GM21381 (cell line): ENCODE measurements around the gene LSAMP.

Experiments used
- ATAC-seq: cut with Tn5 transposase; IDR thresholded peaks from one replicate; pipeline ENCODE4 v1.9.1; 2021; ENCODE audit warnings: mild to moderate bottlenecking, moderate library complexity; ENCODE audit not compliant: unreplicated experiment

The LSAMP gene

DNA sequence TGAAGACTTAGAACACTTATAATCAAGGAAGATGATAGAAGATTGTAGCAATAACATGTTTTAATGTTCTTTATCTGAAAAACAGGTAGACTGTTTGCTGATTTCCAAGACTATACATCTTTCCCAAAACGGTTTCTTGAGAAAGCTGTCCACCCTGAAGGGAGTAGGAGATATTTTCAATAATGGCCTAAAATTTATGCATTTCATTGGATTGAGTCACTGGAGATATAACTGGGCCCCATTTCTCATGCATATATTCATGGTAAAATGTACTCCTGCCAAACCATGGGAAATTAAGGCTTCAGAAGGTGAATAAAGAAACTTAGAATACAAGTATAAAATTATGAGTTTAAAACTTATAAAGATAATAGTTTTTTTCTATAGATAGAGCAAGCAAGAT is 143.9 kb downstream of the LSAMP start:
- ATAC-seq = no peak

DNA sequence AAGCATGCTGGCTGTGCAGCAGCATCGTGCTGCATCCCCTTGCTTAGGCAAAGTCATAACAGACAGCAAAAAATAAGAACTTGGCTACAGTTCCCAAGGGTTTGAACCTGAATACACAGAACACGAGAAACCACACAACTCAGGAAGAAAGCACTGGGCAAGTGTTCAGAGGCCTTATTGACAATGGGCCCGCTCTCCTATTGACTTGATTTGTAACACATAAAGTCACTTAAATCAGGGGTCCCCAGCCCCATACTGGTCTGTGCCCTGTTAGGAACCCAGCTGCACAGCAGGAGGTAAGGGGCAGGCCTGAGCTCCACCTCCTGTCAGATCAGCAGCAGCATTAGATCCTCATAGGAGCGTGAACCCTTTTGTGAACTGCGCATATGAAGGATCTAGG is 145.1 kb downstream of the LSAMP start:
- ATAC-seq = no peak

DNA sequence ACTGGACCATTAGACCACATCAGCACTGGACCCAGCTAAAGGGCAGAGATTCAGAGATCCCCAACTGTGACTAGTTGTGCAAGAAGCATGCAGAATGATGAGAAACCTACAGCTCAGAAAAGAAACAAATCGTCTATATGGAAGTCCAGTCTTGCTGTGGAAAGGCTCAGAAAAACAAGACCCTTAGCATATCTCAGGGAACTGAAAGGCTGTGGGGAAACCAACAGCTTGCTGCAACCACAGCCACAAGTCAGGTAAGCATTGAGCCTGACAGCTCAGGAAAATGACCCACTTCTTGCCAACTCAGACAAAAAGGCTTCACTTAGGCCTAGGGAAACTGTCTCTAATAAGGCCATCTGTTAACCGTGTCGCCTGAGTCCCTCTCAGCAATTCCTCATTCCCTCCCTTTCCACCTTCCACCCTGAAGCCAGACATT is 145.6 kb downstream of the LSAMP start:
- ATAC-seq = no peak

DNA sequence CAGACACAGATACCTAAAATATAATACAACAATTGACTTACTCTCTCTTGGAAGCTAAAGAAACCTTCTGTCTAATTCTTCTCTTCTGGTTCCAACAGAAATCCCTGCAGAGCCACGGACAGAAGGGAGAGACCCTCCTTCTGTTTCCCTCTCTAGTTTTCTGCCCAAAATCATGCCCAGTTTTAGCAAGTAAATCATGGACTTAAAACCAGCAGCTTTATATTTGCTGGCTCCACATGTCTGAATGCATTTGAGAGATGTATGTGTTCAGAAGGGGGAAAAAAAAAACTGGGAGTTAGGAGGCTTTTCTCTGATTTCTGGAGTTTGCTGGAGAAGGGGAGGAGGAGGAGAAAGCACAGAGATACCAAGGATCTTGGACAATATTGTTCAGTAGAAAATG is 147.1 kb downstream of the LSAMP start:
- no peak for ATAC-seq

DNA sequence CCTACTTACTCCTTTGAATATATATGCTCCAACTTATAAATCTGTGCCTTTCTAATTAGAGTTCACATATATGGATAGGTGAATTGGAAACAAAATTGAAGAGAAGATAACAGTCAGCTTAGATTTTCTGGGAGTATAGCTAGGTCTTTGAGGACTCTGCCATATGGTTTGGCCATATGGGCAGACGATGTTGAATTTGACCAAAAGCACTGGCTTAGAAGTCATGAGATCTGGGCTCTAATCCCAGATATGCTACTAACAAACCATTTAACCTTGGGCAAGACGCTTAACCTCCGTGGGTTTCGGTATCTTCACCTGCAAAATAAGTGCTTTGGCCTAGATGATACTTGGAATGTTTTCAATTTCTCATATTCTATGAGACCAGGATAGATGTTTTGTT is 154.1 kb downstream of the LSAMP start:
- no peak for ATAC-seq

DNA sequence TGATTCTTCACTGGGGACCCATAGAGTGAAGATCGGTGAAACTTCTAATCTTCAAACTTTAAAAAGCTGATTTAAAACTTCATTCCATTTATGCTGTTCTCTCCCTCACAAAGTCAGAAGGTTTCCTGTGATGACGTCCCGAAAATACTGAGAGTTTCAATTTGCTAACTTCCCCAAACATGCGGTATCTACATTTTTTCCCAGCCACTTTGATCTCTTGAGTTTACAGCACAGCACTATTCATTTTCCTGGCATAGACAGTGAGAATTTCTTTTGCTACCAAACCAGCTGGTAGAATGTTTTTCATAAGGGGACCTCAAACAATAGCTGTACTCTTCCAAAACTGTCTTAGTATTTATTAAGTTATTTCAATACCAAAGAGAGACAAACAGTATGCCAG is 156.8 kb downstream of the LSAMP start:
- ATAC-seq = no peak

DNA sequence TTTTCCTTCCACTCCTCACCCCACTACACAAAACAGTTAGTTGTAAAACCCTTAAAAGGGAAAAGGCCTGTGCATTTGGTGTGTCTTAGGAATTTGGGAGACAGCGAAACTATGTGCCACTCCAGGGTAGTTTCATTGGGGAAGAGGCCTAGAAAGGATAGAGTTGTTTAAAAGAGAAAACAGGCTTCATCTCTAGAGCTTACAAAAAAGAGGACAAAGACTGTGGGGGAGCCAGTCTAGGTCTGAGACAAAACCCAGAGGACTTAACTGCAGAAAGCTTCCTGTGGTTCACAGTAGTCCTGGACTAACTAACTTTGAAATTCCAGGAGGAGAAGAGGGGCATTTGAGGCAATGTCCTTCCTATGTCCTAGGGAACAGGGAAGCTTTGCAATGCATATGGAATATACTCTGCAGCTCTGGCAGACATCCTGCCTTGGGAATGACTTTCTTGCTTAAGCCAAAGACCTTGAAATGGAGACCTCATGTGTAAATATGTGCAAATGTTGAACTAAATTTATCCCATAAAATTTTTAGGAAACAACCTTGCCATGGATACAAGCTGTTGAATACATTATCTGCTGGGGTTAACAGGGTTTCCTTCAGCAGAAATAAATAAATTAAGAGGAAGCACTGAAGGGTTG is 159.4 kb downstream of the LSAMP start:
- no peak for ATAC-seq

DNA sequence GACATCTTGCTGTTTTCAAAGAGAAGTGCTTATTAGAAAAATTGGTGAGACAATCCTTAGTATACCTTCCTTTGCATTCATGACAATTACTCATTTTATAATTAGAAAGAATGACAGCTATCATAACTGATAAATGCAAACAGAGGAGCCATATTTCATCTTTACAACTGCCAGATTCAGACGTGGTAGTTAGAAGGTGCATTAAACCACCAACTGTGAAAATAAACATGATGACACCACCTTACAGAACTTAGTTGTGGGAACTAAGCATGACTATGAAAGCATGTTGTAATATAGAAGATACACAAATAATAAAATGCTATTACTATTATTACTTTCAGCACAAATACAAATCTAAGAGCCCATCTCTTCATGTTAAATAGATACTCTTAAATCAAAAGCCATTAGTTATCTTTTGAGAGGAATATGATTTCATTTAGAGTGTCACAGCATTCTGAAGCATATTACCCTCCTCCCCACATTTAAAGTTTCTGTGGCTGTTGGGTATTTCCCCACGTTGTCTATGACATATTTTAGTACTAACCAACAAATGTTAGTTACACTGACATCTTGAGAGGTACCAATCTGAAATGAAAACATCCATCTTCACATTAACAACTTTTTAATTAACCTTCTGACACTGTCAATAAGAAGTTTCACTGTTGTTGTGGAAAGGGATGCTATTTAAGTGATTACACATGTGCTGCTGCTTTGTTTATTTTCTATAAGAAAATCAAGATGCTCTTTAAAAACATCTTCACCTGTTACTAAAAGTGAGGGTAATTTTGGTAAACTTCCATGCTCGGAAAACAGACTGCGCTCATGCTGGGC is 163.8 kb downstream of the LSAMP start:
- ATAC-seq = no peak

DNA sequence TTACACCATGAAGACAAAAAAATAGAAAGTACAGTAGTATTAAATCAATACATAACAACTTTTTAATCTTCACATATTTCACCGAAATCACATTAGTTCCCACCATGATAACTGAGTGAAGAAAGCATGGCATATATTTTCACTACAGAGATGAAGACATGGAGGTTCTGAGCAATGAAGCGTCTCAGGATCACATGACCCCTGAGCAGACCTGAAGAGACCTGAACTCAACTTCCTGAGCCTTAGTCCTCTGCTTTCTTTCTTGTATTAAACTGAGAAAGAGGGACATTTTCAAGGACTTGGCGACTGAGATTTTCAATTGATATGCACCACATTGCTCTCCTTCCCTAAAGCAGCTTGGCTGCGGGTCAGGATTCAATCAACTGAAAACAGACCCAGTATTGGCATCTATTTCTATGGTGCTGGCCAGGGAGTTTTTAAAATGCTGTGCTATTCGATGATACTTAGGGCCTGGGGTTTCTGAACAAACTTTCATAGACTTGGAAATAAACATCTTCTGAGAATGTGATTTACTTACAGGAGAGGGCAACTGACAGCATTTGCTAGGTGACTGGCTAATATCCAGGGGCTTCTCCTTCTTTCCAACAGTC is 165.1 kb downstream of the LSAMP start:
- ATAC-seq = no peak

DNA sequence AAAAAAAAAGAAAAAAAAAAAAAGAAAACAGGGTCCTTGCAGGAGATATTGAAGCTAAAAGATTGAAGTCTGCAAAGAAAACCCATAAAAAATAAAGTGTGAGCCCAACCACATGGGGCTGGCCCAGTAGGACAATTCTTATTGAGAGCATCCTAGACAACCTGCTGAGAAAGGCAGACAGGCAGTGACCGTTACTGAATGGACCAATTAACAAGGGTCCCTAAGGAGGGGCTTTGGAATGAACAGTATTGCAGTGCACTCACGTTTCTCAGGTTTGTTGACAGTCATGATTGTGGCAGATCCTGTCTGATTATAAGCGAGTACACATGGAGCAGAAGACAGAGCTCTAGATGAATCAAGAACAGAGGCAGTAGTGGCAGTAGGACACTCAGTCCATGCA is 168.6 kb downstream of the LSAMP start:
- ATAC-seq = no peak

DNA sequence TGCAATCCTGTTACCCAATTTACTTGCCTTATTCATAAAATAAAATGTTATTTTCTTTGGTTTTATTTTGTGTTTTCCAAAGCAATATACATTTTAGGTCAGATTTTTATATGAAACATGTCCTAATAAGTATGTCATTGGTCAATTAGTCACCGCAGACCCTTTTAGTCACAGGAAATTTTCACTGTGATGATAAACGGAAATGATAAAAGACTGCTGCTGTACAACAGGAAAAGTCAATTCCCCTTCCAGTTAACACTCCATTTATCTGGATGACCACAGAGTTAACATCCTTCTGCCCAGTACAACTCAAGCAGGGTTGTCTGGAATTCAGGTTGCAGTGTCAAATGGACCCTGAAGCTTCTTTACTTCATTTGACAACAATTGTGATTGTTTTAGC is 175.2 kb downstream of the LSAMP start:
- no peak for ATAC-seq

DNA sequence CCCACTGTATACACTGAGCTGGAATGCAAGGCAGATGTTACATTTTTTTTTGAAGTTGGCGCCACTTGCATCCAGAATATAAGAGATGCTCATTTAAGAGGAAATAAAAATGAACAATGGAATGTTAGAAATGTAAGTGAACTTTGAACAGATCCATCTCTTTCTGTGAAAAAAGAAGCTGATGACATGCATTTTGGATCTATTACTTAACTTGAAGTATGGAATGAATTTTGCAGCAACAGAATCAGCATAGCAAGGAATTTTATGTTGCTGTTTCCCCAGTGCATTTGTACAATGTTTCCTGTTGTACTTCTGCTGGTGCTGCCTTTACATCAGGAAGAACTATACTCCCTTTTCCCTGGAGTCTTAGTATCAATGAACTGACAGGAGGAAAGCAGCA is 178.2 kb downstream of the LSAMP start:
- no peak for ATAC-seq

DNA sequence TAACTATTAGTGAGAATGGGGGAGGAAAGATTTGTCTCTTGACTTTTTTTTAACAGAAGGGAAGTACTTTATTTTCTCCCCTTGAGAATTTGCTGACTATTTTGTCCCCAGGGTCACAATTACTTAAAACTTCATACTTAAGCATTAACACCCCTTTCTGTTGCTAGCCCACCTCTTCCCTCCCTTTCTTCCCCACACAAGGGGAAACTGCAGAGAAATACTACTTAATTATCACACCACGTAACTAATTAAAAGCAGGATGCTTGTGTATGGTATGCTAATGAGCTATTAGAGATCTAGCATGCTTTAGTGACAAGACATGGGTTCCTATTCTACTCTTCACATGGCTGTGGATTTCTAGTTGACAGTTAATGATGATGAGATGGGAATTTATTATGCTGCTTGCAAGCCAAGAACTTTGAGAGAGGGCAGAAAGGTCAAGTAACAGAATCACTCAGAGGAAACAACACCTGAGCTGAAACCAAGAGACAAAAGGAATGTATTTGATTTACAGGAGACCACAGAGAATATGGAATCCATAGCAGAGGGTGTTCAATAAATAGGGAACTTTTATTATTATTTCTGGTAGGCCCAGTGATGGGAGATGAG is 179.2 kb downstream of the LSAMP start:
- no peak for ATAC-seq

DNA sequence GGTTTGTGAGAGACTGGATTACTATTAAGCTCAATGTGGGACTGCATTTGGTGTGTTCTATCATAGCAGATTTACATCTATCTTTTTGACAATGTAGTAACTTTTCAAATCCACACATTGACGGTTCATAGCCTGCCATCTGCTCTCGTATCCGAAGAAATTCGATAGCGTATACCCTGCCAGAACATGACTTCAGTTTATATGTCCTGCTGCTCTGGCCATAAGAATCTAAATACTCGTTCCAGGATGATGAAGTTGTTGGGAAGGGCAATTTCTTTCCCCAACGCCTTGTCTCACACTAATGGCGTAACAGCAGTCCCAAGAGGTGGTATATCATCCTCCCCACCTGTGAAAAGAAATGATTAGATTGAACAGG is 180.0 kb downstream of the LSAMP start:
- no peak for ATAC-seq

DNA sequence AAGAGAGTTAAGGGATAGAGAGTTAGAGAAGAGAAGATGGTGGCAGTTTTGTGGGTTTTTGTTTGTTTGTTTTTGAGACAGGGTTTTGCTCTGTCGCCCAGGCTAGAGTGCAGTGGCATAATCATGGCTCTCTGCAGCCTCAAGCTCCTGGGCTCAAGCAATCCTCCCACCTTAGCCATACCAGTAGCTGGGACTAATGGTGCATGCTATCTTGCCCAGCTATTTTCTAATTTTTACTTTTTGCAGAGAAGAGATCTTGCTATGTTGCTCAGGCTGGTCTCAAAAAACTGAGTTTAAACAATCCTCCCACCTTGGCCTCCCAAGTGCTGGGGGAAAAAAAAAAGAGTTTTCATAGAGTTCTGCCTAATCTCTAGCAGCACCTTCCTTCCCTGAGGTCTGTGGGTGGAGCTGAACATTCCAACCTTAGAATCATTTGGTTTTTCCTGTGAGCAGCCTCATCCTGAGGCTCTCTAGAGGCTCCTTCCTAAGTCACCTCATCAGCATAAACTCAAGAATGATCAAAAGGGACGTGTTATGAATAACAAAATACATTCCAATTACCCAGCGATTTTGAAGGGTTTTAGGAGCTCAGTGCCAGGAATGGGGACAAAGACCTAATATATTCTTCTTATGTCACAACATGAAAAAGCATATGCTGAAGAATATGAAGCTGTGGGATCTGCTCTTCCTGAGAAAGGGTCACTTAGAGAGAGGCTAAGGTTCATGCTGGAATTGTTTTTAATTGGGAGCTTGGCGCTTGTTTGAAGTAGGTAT is 180.6 kb downstream of the LSAMP start:
- ATAC-seq = no peak

DNA sequence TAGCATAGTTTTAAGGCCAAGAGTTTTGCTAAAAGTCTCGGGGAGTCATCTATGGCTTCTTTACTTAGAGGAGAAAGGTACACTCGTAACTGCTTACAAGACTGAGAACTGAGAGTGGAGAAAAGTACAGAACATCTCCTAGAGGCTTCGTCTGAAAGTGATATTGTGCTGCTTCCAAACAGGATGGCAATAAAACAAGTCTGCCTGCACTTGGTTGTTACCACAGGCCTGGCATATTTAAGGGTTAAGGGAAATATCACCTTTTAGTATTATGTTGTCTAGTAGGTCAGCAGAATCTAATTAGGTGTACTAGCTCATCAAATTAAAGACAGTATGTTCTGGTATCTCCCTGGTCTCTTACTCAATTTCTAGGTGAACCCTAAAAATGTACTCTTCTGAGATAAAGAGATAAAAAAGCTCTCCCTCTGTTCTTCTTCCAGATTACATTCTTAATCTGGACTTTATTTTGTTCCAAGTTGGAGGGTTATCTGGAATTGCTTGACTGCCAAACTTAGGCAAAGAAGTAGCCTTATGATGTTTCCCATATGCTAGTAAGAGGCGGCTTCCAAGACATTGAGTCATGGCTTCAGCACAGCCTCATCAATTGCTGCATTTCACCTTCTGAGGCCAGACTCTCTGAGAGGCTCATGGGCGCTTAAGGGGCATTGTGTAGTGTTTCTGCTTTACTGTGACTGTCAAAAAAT is 181.3 kb downstream of the LSAMP start:
- ATAC-seq = no peak

DNA sequence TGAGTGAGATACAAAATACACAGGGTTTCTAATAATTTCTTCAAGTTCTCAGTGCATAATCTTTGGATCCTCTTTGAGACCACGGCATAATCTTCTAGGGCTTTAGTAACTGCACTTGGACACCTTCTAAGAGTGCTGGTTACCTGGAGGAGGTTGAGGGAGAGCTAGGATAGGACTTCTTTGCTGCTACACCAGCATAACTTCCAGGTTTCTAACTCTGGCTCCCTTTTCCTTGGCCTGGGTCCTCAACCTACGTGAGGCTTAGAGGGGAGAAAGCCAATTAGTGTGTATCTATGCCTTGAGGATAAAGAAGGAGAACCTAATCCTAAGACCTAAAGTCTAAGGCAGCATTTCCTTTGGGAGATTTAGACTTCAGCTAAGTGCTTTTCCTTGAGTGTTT is 184.8 kb downstream of the LSAMP start:
- no peak for ATAC-seq

DNA sequence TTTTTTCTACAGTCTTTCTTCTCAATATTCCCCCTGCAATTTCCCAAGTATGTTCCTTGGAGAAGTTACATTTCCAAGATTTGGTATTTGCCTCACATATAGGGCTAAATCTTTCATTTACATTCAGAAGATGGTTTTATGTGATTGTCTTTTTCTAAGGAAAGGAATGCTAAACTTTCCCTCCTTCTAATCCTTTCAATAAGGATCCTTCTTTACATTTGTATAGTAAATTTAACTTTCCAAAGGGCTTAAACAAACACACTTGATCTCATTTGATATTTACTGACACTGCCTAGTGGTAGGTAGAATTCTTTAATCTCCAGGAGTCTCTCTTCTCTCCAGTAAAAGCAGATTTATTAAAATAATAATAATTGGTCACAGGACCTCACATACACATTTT is 185.3 kb downstream of the LSAMP start:
- ATAC-seq = no peak

DNA sequence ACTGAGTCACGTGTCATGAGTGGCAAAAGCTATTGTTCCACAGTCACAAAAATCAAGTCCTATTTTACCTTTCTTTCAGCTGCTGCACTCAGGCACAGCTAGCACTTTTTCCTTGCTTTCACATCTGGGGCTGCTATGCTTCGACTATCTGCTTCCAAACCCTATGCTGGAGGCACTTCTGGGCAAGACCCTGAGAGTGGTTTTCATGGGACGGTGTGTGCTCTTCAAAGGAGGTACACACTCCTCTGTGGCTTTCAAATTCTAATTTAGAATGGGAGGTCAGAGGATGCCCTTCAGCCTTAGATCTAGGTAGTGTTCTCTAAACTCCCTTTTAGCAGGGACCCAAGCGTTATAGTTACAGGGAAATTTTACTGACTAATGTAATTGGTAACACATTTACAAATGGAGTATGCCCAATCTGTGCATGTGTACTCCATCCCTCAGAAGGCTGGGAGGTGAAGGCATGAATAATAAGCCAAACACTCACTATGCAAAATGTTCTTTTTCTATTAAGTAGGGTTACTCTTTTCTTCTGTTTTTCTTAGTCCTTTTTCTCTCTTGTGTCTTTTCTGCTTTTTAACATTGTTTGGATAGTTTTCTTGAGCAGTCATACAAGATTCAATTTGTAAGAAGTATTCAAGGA is 188.3 kb downstream of the LSAMP start:
- ATAC-seq = no peak

DNA sequence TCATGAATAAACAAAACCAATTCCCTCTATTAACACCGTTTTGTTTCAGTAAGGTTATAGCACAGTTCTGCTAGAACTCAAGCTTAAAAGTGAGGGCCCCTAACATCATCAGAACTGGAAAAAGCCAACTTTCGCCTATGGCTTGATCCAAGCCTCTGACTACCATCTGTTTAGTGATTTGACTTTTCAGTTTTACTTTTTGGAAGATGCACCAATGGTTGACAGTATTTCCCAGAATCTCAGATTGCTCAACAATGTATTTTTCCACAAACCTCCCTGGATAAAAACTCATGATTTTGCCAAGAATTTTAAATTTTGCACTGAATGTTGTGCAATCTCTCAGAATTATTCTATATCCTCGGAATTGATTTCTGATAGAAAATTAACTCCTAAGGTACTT is 190.7 kb downstream of the LSAMP start:
- ATAC-seq = no peak
